A549 (cell line): ENCODE results near the gene ZSCAN9. TPM values are rescaled to one million over a fixed set of nuclear protein-coding genes. Genes with fewer than 3 reads are reported as not detected.

Experiments
- ATAC-seq, 2 experiments: fragments of 200-7000 bp in 1 of 2; fragments of >200 bp in 1 of 2; cut with Nextera tagmentation in 1 of 2; cut with Tn5 transposase in 1 of 2; 3 replicates each; pipeline versions ENCODE4 v1.8.0 to v1.9.1; 2018 to 2020; ENCODE audit warnings: mild to moderate bottlenecking in 1 of 2, moderate library complexity in 1 of 2
- CTCF ChIA-PET: fragments of 300-600 bp; sonication (Branson Sonifier 250); formaldehyde crosslinking; extraction: SDS; loops from one replicate; lab custom pipeline; 2021; ENCODE audit warnings: antibody characterized with exemption, inconsistent platforms; lab: Yijun Ruan, JAX
- POLR2A ChIA-PET: fragments of 350-600 bp; formaldehyde crosslinking; extraction: SDS; loops from one replicate; lab custom pipeline; 2021; ENCODE audit warnings: antibody characterized with exemption, inconsistent platforms; lab: Yijun Ruan, JAX
- DNase-seq, 2 experiments: peaks; one replicate each; pipeline versions ENCODE4 v3.0.0 to v3.0.0-alpha.2; 2011 to 2016; ENCODE audit warnings: low read depth in 1 of 2, low spot score in 1 of 2
- FAIRE-seq: peaks from 2 replicates; lab custom pipeline; 2011; peaks lifted over from hg19 to GRCh38; lab: Jason Lieb, UNC
- H3K27ac ChIP-seq, 2 experiments: fragments of >200 bp; sonication (Bioruptor Twin); formaldehyde crosslinking; 3 replicates each; pipeline ENCODE4 v1.5.1; 2016 to 2017
- H3K4me1 ChIP-seq: fragments of >200 bp; sonication (Bioruptor Twin); formaldehyde crosslinking; 3 replicates; pipeline ENCODE4 v1.6.1; 2016
- H3K4me2 ChIP-seq: fragments of >200 bp; sonication (Bioruptor Twin); formaldehyde crosslinking; 3 replicates; pipeline ENCODE4 v1.6.1; 2016
- H3K4me3 ChIP-seq: fragments of >200 bp; sonication (Bioruptor Twin); formaldehyde crosslinking; 3 replicates; pipeline ENCODE4 v1.5.1; 2016
- H3K9me3 ChIP-seq: fragments of >200 bp; sonication (Bioruptor Twin); formaldehyde crosslinking; 3 replicates; pipeline ENCODE4 v1.6.1; 2016
- BCL3 ChIP-seq: fragments of >200 bp; sonication (Bioruptor Twin); formaldehyde crosslinking; IDR thresholded peaks from 3 replicates; pipeline ENCODE4 v1.6.1; 2016
- CBX8 ChIP-seq: fragments of 200-600 bp; sonication (generic); IDR thresholded peaks from 2 replicates; pipeline ENCODE4 v1.6.1; 2016
- CHD2 ChIP-seq: fragments of 150-350 bp; IDR thresholded peaks from 2 replicates; pipeline ENCODE4 v1.6.1; 2014; ENCODE audit warnings: low read length; ENCODE audit not compliant: partially characterized antibody
- EHF ChIP-seq: fragments of 250-450 bp; sonication (Bioruptor Pico); IDR thresholded peaks from 2 replicates; pipeline ENCODE4 v1.5.0; 2020; ENCODE audit warnings: mild to moderate bottlenecking
- EHMT2 ChIP-seq: fragments of 200-600 bp; sonication (generic); IDR thresholded peaks from 2 replicates; pipeline ENCODE4 v1.6.1; 2016; ENCODE audit warnings: antibody characterized with exemption, low read depth, mild to moderate bottlenecking, moderate library complexity
- FOSB ChIP-seq: fragments of 250-450 bp; sonication (Bioruptor Pico); IDR thresholded peaks from 2 replicates; pipeline ENCODE4 v1.5.0; 2020; ENCODE audit warnings: mild to moderate bottlenecking, moderate library complexity
- FOSL2 ChIP-seq, 2 experiments: fragments of 450-650 bp in 1 of 2; fragments of >200 bp in 1 of 2; sonication (Bioruptor Twin) in 1 of 2; formaldehyde crosslinking; IDR thresholded peaks; 2 replicates each; pipeline versions ENCODE4 v1.5.0 to v1.6.1; 2016 to 2020; ENCODE audit warnings: mild to moderate bottlenecking in 1 of 2, moderate library complexity in 1 of 2
- FOXS1 ChIP-seq: fragments of 250-450 bp; sonication (Bioruptor Pico); IDR thresholded peaks from 2 replicates; pipeline ENCODE4 v1.5.0; 2020; ENCODE audit warnings: mild to moderate bottlenecking, moderate library complexity
- HOXB5 ChIP-seq: fragments of 250-450 bp; sonication (Bioruptor Pico); IDR thresholded peaks from 2 replicates; pipeline ENCODE4 v1.5.0; 2020; ENCODE audit warnings: mild to moderate bottlenecking, moderate library complexity
- JUNB ChIP-seq: fragments of >200 bp; sonication (Bioruptor Twin); formaldehyde crosslinking; IDR thresholded peaks from 2 replicates; pipeline ENCODE4 v1.6.1; 2016
- MYC ChIP-seq: IDR thresholded peaks from 2 replicates; pipeline ENCODE4 v1.6.1; 2012; ENCODE audit warnings: mild to moderate bottlenecking, inconsistent platforms, low read length, improper control_type of control experiment, borderline replicate concordance
- NR3C1 ChIP-seq: fragments of >200 bp; sonication (Bioruptor Twin); formaldehyde crosslinking; IDR thresholded peaks from 3 replicates; pipeline ENCODE4 v1.6.1; 2017
- POLR2A ChIP-seq: IDR thresholded peaks from 2 replicates; pipeline ENCODE4 v1.6.1; 2012; ENCODE audit warnings: mild to moderate bottlenecking, low read length
- POLR2AphosphoS2 ChIP-seq: conservative IDR thresholded peaks from 2 replicates; pipeline ENCODE4 v1.6.1; 2012; ENCODE audit warnings: low read length, improper control_type of control experiment, inconsistent platforms
- RAD21 ChIP-seq, 2 experiments: fragments of >200 bp in 1 of 2; sonication (Bioruptor Twin) in 1 of 2; formaldehyde crosslinking in 1 of 2; IDR thresholded peaks in 1 of 2; conservative IDR thresholded peaks in 1 of 2; 2 replicates in 1 of 2; 3 replicates in 1 of 2; pipeline ENCODE4 v1.6.1; 2012 to 2018; ENCODE audit warnings: inconsistent platforms in 1 of 2
- RCOR1 ChIP-seq: fragments of 150-350 bp; IDR thresholded peaks from 2 replicates; pipeline ENCODE4 v1.6.1; 2014; ENCODE audit warnings: antibody characterized with exemption, low read length, low read depth
- REST ChIP-seq: fragments of 200-600 bp; sonication (generic); IDR thresholded peaks from 2 replicates; pipeline ENCODE4 v1.6.1; 2016; ENCODE audit warnings: antibody characterized with exemption, mild to moderate bottlenecking, moderate library complexity
- RFX5 ChIP-seq: fragments of 450-650 bp; IDR thresholded peaks from 2 replicates; pipeline ENCODE4 v1.7.1; 2014; ENCODE audit warnings: antibody characterized with exemption, mild to moderate bottlenecking, moderate library complexity
- SREBF2 ChIP-seq: fragments of 450-650 bp; IDR thresholded peaks from 2 replicates; pipeline ENCODE4 v1.6.1; 2014; ENCODE audit warnings: mild to moderate bottlenecking, moderate library complexity
- ZC3H11A ChIP-seq: fragments of 450-650 bp; IDR thresholded peaks from 2 replicates; pipeline ENCODE4 v1.6.1; 2014; ENCODE audit warnings: antibody characterized with exemption, mild to moderate bottlenecking
- WGBS: methylation state at CpG from one replicate; pipeline ENCODE4 v1.1.6; 2017; ENCODE audit errors: missing lambda C conversion rate; 5-methylcytosine and 5-hydroxymethylcytosine counted together
- polyA plus RNA-seq, 4 experiments: library from polyadenylated mRNA; depleted of rRNA in 3 of 4; stranded (reverse); fragments of >200 nt; fragmentation: RNase III in 1 of 4; extraction: RNeasy Plus Mini Kit Qiagen cat#74134 plus additional on column Dnase treatment in 1 of 4; gene quantifications; 2 replicates in 3 of 4; 3 replicates in 1 of 4; pipeline ENCODE4 v1.2.3, GENCODE V29; 2011 to 2017
- TF ChIP-seq, protein P1 (sequence below): fragments of 150-350 bp; IDR thresholded peaks from 2 replicates; pipeline ENCODE4 v1.6.1; 2014; ENCODE audit warnings: low read depth, mild to moderate bottlenecking, low read length
- TF ChIP-seq, protein P2 (sequence below): fragments of 250-450 bp; sonication (Bioruptor Pico); IDR thresholded peaks from 2 replicates; pipeline ENCODE4 v1.5.0; 2021; ENCODE audit warnings: mild to moderate bottlenecking, moderate library complexity, borderline replicate concordance

ZSCAN9 gene
- polyA plus RNA-seq, 2 of the 4 experiments (the other 2 are of a cell fraction): 7.7 to 16.2 TPM

GRCh38 chr6:28176373-28176772, 48.7 kb upstream of the ZSCAN9 start (continued):
- TF ChIP-seq, protein P1, sequence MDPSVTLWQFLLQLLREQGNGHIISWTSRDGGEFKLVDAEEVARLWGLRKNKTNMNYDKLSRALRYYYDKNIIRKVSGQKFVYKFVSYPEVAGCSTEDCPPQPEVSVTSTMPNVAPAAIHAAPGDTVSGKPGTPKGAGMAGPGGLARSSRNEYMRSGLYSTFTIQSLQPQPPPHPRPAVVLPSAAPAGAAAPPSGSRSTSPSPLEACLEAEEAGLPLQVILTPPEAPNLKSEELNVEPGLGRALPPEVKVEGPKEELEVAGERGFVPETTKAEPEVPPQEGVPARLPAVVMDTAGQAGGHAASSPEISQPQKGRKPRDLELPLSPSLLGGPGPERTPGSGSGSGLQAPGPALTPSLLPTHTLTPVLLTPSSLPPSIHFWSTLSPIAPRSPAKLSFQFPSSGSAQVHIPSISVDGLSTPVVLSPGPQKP: no peak
- TF ChIP-seq JUNB: no peak
- TF ChIP-seq NR3C1: no peak
- no peak for TF ChIP-seq POLR2AphosphoS2
- TF ChIP-seq ZC3H11A: no peak
- no peak for TF ChIP-seq EHF (CRISPR knock-in tag)

- Histone ChIP-seq H3K4me1 (no peaks in the 10 kb centered on the region), H3K4me2 (no peak overlapping the region), H3K9me3 (peaks cover 8% of the 10 kb centered on the region), H3K27ac (no peak overlapping the region), H3K4me3 (no peak overlapping the region)
- CTCF ChIA-PET: no interaction called here
- 14% methylated on average over 1 of the region's 1 CpG for WGBS
- DNase-seq (no peak), ATAC-seq (no peak), FAIRE-seq (no peak)
- POLR2A ChIA-PET: no interaction called here
- no peak for TF ChIP-seq RFX5
- TF ChIP-seq FOSL2 (IDR thresholded peaks at IDR 0.05): no peak
- TF ChIP-seq FOSL2 (CRISPR knock-in tag; IDR thresholded peaks at IDR 0.05): no peak
- no peak for TF ChIP-seq FOXS1 (CRISPR knock-in tag)
- TF ChIP-seq MYC: no peak
- TF ChIP-seq CHD2: no peak
- no peak for TF ChIP-seq CBX8
- TF ChIP-seq POLR2A: no peak
- no peak for TF ChIP-seq SREBF2
- no peak for TF ChIP-seq RCOR1
- no peak for TF ChIP-seq HOXB5 (CRISPR knock-in tag)
- TF ChIP-seq FOSB (CRISPR knock-in tag): no peak
- TF ChIP-seq, protein P2, sequence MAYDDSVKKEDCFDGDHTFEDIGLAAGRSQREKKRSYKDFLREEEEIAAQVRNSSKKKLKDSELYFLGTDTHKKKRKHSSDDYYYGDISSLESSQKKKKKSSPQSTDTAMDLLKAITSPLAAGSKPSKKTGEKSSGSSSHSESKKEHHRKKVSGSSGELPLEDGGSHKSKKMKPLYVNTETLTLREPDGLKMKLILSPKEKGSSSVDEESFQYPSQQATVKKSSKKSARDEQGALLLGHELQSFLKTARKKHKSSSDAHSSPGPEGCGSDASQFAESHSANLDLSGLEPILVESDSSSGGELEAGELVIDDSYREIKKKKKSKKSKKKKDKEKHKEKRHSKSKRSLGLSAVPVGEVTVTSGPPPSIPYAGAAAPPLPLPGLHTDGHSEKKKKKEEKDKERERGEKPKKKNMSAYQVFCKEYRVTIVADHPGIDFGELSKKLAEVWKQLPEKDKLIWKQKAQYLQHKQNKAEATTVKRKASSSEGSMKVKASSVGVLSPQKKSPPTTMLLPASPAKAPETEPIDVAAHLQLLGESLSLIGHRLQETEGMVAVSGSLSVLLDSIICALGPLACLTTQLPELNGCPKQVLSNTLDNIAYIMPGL (CRISPR knock-in tag): no peak
- TF ChIP-seq EHMT2: no peak
- no peak for TF ChIP-seq RAD21 (conservative IDR thresholded peaks at IDR 0.05 in 1 of 2, IDR thresholded peaks at IDR 0.05 in 1 of 2)
- no peak for TF ChIP-seq BCL3
- no peak for TF ChIP-seq REST
Observed at GRCh38 chr6:28182255-28182654, 42.8 kb upstream of the ZSCAN9 start.
